ENCODE measurements around the gene CFAP69.
A peak's percentile ranks its signal among the peaks of the same experiment; 100 is the strongest.
"Not testable (repeated sequence)": the region's sequence is repeated elsewhere in the genome, so short reads cannot be mapped to it uniquely, and the experiment has no call there.

CFAP69 gene

DNA sequence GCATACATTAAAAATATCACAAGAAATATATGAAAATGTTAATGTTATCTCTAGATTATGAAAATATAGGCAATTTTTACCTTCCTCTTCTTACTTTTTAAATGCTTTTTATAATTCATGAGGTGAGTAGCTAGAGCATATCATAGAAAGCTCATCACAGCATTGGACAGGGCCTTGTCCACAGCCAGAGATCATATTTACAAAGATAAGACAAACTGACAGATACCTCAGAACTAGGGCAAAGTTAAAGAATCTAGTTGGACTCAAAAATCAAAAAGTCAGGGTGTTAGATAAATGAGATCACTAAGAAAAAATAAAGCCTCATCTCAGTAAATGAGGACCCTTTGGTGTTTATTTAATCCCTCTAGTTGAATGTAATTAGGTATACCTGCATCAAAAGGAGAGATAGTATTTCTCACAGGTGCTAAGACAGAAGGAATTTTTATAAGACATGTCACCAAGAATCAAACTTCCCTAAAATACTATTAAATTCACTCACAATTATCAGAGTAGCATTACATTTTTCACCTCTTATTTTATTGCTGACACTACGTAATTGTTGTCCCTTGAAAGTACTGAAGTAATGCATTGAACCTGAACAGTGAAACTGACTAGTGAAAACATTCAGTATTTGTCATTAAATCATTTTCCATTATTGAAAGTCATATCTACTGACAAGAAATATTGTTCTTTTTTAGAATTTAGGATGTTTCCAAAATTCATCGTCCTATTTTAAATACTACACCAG, 25.6 kb downstream of the CFAP69 start:
- DNase-seq (ENCODE audit: low spot score): no peak

DNA sequence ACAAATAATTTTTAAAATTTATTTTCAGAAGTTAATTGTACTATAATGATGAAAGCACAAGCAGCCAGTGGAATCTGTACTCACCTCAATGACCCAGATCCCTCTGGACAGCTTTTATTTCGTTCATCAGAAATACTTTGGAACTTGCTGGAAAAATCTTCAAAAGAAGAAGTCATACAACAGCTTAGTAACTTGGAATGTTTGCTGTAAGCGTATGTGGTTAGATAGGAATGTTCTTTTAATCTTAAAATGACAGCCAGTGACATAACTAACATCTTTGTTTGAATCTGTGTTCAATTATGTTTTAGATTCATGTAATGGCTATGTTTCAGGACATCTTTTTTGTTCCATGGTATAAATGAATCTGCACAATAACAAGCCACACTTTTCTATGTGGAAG, 26.8 kb downstream of the CFAP69 start:
- DNase-seq (ENCODE audit: low spot score): peak; percentile 62

DNA sequence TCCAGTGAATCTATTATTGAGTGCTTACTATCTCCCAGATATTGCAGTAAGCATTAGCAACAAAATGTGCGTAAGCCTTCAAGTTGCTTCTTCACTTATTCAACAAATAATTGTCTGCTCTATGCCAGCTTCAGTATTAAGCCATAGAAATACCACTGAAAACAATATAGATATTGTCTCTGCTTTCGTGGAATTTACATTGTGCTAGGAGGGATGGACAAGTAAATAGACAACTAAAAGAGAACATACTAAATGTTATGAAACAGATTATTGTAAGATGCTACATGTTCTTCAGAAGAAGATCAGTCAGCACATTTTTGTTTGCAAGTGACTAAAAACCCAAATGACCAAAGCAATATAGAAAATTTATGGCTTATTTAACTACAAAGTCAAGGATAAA, 27.3 kb downstream of the CFAP69 start:
- no peak for DNase-seq (ENCODE audit: low spot score)

DNA sequence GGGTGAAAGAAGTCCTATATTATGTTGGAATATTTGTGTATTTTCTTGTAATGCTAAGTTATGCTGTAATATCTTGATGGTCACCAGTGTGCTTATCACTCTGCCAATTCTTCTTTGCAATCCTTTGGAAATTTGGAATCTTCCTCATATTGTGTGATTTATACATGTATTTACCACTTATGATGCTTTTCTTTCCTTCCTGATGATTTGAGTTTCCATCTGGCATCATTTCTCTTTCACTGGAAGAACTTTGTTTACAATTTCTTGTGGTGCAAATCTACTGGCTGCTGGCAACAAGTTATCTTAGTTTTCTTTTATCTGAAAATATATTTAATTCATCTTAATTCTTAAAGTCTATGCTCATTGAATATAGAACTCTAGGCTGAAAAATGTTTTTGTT, 29.2 kb downstream of the CFAP69 start:
- no peak for DNase-seq (ENCODE audit: low spot score)

DNA sequence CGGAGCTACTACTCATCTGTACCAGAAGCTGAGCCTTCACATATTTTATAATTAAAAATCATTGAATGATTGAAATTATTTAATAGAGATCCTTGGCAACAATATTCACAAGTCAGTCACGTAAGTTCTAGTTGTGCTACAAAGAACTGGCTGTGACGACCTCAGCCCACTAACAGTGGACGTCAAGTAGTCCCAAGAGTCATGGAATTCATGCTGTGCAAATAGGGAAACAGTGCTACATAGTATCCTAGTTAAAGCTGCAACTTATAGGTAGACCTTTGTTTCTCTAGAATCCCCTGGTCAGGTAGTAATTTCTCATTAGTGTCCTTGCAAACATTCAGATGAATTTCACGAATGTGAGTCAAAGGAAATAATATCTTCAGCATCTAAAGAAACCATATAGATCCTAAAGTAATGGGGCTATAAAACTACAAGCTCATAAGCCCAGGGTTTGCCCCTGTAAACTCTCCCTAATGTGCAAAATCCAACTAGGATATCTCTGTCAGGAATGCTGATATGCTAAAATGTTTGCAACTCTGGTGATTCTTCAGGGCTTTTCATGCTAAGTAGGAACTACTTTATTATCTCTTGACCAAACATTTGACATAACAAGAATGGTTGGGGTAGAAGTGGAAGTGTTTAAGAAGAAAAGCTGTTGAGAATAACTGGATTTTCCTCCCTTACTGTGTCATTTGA, 31.2 kb downstream of the CFAP69 start:
- DNase-seq (ENCODE audit: low spot score): no peak

DNA sequence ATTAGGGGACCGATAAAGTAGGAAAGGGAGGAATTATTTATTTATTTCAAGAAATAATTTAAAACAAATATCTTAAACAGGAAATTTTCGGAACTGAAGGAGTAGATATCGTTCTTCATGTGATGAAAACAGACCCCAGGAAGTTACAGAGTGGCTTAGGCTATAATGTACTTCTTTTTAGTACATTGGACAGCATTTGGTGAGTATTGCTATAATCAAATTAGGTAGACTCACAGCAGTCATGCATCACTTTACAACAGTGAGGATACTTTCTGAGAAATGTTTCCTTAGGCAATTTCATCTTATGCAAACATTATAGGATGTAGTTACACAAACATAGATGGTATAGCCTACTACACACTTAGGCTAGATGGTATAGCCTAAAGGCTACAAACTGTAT, 43.2 kb downstream of the CFAP69 start:
- DNase-seq (ENCODE audit: low spot score): no peak

DNA sequence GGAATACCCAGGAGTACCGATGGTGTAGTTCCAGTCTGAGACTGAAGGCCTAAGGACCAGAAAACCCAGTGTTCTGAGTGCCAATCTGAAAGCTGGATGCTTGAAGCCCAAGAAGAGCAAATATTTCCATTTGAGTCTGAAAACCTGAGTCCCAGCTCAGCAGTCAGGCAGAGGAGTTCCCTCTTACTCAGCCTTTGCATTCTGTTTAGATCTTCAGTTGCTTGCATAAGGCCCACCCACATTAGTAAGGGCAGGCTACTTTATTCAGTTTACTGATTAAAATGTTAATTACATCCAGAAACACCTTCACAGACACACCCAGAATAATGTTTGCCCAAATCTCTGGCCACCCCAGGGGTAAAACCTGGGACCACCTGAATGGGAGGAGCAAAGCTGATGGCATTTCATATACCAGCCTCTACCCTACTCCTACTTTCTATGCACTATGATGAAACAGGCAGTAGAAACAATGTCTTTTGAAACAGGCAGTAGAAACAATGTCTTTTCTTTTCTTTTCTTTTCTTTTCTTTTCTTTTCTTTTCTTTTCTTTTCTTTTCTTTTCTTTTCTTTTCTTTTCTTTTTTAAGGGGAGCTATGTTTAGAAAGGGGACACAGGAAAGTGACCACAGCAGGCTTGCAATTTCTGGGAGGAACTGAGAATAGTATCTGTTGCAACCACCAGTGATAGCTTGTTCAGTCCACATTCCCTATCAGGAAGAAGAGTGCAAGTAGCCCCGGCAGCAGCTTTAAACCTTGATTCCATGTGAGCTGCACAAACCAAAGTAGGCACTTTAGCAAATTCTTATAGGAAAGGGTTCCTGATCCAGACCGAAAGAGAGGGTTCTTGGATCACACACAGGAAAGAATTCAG, 45.5 kb downstream of the CFAP69 start:
- no peak for DNase-seq (ENCODE audit: low spot score)

DNA sequence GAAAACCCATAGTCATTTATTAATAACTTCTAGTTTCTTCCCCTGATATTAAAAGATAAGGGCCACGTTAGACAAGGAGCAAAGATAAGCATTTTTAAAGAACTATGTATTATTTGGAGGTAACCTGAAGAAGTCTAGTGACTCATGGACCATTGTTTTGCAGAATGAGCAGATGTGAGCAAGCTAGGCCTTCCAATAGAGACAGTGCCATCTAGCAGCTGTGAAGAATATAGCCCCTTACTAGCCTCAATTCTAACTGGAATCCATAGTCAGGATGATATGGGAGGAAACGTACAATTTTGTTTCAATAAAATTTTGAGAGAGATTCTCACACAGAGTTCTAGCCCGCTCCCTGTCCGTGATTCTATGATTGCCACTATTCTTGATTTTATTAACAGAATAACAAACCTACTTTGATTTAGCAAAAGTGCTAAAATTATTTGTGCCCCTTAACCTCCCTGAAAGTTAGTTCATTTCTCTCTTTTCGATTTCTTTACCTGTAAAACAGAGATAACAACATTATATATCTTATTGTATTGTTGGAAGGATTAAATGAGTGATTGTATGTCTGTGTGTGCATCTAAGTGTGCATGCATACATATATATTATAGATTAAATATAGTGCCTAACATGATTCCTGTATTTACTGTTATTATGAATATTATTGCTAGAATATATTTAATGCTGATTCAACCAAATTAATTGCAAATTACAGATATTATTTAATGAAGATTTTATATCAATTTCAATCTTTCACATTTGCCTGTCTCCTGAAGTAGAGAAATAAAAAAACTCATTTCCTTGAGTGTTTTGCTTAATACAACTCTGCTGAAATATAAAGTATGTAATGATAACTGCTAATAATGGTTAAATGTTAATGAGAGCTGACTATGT, 53.4 kb downstream of the CFAP69 start:
- peak; percentile 80 for DNase-seq (ENCODE audit: low spot score)

DNA sequence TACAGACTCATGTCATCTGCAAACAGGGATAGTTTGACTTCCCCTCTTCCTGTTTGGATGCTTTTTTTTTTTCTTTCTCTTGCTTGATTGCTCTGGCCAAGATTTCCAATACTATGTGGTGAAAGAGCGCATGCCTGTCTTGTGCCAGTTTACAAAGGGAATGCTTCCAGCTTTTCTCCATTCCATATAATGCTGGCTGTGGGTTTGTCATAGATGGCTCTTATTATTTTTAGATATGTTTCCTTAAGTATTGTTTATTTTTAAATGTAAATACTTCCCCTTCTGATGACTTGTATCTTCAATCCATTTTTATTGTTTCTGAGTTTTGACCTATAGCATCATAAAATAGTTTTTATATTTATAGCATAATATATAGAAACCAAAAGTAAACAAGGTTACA, 58.3 kb downstream of the CFAP69 start:
- DNase-seq (ENCODE audit: low spot score): no peak

DNA sequence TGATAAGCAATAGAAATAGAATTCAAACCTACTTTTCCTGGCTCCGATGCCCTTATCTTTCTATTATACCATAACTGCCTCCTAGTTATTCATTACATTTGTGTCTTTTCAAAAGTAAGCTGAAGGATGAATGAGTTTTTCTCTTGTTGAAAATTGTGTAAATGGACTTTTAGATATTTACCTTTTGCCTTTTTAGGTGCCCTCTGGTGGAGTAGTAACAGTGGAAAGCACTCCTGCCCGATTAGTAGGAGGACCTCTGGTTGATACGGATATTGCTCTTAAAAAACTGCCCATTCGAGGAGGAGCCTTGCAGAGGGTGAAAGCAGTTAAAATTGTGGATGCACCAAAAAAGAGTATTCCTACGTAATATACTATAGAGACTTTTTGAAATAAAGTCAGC, 64.9 kb downstream of the CFAP69 start:
- no peak for DNase-seq (ENCODE audit: low spot score)

DNA sequence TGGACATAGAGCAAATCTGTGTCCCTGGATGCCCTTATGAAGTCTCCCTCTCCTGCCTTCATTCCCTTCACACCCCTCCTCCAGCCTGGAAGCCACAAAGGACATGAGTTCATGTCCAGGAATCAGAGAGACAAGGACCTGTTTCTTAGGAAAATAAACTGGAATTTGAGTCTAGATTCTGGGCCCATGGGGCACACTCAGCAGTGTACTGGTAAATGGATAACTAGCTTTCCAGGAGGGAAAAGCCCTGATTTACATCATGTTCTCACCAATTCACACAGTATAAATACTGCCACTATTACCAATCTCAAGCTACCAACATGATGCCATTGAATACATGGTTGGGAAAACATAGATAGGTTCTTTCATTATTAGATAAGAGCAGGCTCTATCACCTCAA, 66.2 kb downstream of the CFAP69 start:
- DNase-seq (ENCODE audit: low spot score): no peak

DNA sequence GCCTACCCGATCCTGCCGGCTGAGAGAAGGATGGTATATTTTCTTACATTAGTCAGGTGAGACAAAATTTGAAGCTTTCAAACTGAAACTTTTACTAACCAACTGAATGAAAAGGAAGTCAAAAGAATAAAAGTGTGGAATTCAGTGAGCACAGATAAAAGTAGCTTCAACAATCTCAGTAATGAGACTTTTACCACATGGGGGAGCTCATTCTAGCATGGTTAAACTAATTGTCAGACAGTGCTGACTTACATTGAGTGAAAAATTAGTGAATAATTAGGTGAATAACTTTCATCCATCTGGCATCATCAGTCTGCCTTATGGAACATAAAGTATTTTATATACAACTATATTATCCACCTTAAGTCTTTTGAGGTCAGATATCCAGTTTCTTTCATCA, 67.8 kb downstream of the CFAP69 start:
- no peak for DNase-seq (ENCODE audit: low spot score)

DNA sequence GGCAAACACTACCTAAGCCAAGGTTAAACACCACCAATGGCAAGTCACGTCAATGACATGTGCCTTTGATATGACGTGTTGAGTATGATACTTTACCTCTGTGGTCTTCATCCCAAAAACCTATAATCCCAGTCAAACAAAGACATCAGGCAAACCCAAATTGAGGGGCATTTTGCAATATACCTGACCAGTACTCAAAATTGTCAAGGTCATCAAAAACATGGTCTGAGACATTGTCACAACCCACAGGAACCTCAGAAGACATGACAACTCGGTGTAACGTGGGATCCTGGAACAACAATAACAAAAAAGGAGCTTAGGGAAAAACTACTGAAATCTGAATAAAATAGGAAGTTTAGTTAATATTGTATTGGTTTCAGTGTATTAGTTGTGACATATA, 68.9 kb downstream of the CFAP69 start:
- DNase-seq (ENCODE audit: low spot score): no peak

DNA sequence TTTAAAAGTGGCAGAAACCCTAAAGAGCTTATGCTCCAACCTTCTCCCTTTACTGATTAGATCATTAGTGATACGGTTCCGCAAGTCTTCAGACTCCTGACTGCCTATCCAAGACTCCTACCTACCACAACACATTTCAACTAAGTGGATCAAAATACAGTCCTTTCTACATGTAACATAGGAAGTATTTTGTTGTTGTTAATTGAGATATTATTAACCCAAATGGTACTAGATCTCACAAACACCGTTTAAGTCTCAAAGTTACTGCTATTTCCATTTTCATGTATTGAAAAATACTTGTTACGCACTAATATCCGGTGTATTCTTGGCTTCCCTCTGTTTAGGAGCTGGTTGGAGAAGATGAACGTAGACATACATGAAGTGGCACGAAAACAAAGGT, 75.0 kb downstream of the CFAP69 start:
- no peak for DNase-seq (ENCODE audit: low spot score)

DNA sequence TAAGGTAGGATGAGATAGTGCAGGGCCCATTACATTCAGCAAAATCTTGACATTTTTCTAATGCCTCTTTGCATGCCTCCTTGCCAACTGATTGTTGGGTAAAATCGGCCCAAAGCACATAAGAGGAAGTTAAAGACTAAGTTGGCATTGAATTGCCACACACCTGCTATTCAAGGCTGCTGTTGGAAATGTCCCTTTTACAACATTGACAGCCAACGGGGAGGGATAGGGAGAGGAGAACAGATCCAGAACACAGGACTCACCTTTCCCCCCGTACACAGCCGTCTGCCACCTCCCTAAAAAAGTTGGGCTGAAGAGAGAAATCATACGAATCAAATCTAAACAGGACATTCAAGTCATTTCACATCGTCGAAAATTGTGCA, 75.4 kb downstream of the CFAP69 start:
- DNase-seq (ENCODE audit: low spot score): no peak

DNA sequence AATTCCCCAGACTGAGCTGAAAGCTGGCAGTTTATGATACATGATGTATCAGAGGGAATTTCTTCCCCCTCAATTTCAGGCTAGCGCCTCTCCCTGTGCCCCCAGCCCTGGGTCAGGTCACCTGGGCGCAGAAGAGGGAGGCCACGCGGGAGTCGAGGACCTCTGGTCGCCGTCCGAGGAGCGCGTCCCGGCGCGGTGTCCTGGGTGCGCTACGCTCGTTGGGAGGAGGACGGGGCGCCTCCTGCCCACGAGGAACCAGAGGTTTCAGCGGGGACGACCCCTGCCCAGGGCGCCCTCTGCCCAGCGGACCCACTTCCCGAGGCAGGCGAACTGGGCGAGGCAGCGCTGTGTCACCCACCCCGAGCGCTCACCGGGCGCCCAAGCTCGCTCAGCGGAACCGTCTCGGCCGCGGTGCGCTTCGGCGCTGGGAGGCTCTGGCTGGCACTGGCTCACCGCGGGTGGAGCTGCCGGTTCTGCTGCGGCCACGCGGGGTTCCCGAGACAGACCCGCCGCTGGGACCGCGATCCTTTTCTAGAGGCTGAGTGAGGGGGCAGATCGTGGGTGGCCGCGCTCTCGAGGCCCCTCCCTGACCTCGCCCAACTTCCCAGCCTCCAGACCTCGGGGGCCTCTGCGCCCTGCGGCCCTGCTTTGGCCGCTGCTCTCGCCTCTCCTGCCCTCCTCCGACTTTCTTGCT, 76.0 kb downstream of the CFAP69 start, which contains the start of gene FAM237B:
FAM237B (minus strand) TSS at position 504 of the 694 bp plus-strand sequence. CDS start 1,556 bp downstream, outside the sequence.
- DNase-seq (ENCODE audit: low spot score): peak; percentile 71

DNA sequence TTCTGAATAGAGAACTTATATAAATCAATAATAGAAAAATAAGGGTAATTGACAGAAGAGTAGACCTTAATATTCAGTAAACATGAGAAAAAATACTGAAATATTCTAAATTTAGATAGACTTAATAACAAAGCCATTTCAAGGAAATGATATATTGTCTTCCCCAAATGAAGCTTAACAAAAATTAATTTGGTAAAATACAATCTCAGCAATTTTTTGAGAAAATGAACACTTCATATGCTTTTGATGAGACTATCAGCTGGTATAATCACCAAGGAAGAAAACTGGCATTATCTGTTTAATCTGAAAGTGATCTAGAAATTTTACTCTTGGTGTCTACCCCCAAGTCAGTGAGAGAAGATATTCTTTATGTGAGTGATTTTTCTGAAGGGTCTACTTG, 77.9 kb downstream of the CFAP69 start:
- no peak for DNase-seq (ENCODE audit: low spot score)

DNA sequence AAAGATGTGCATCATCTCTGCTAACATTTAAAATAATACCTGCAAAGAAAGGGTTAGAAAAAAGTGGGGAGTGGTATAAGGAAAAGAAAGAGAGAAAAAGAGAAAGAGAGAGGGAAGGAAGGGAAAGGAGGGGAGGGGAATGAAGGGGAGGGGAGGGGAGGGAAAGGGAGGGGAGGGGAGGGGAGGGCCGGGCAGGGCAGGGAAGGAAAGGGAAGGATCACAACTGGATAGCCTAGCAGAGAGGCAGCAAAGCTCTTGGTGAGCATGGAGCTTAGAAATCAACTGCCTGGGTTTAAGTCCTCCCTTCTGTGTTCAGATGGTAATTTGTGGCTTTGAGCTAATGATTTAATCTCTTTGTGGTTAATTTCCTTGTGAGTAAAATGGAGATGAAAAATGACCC, 81.5 kb downstream of the CFAP69 start:
- no peak for DNase-seq (ENCODE audit: low spot score)

DNA sequence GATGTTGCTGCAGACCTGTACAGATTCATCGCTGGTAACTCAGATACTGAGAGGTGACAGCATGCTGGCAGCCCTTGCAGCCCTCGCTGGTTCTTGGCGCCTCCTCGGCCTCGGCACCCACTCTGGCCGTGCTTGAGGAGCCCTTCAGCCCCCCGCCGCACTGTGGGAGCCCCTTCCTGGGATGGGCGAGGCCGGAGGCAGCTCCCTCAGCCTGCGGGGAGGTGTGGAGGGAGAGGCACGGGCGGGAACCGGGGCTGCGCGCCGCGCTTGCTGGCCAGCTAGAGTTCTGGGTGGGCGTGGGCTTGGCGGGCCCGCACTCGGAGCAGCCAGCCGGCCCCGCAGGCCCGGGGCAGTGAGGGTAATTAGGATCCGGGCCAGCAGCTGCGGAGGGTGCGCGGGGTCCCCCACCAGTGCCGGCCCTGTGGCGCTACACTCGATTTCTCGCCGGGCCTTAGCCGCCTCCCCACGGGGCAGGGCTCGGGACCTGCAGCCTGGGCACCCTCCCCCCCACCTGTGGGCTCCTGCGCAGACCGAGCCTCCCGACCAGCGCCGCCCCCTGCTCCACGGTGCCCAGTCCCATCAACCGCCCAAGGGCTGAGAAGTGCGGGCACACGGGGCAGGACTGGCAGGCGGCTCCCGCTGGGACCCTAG, 89.3 kb downstream of the CFAP69 start:
- no peak for DNase-seq (ENCODE audit: low spot score)

DNA sequence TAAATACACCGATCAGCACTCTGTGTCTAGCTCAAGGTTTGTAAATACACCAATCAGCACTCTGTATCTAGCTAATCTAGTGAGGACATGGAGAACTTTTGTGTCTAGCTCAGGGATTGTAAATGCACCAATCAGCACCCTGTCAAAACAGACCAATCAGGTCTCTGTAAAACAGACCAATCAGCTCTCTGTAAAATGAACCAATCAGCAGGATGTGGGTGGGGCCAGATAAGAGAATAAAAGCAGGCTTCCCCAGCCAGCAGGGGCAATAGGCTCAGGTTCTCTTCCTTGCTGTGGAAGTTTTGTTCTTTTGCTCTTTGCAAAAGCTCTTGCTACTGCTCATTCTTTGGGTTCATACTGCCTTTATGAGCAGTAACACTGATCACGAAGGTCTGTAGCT, 90.0 kb downstream of the CFAP69 start:
- not testable (repeated sequence) for DNase-seq (ENCODE audit: low spot score)

DNA sequence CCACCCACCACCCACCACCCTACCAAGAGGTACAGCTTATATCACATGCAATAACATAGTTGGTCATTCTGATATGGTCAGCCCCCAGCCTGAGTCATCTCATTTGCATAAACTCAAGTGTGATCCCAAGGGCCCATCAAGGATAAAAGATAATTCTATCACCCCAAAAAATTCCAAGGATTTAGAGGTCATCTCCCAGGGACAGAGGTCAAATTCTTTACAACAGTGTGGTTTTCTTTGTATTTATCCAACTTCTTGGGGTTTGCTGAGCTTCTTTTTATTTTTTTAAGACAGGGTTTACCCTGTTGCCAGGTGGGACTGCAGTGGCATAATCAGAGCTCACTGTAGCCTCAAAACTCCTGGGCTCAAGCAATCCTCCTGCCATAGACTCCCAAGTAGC, 92.1 kb downstream of the CFAP69 start:
- no peak for DNase-seq (ENCODE audit: low spot score)

Data from AG20443 (cell line).